HepG2 (cell line): ENCODE data around the gene RTCA.

Experiments used
- TAF1 ChIP-seq: sonication (generic); formaldehyde crosslinking; IDR thresholded peaks from 2 replicates; pipeline ENCODE4 v1.4.0; 2020; ENCODE audit warnings: missing genetic modification reagents
- XRCC5 ChIP-seq: fragments of 200-400 bp; formaldehyde crosslinking; optimal IDR thresholded peaks from 2 replicates; pipeline ENCODE3; 2017; ENCODE audit warnings: mild to moderate bottlenecking, low read length
- YY1 ChIP-seq: IDR thresholded peaks from 2 replicates; pipeline ENCODE4 v1.6.1; 2011; ENCODE audit warnings: low read length, low read depth, moderate library complexity, mild to moderate bottlenecking; ENCODE audit not compliant: insufficient read depth, insufficient replicate concordance
- TF ChIP-seq, protein P1 (sequence below): sonication (generic); formaldehyde crosslinking; conservative IDR thresholded peaks from 2 replicates; pipeline ENCODE4 v1.8.0; 2022; ENCODE audit warnings: low read depth, missing genetic modification reagents
- TF ChIP-seq, protein P2 (sequence below), 2 experiments: sonication (generic) in 1 of 2; formaldehyde crosslinking in 1 of 2; IDR thresholded peaks; 2 replicates each; pipeline versions ENCODE4 v1.4.0 to v1.6.1; 2018 to 2020; ENCODE audit warnings: missing genetic modification reagents in 2 of 2, borderline replicate concordance in 1 of 2, low read depth in 1 of 2, mild to moderate bottlenecking in 1 of 2, missing biosample characterization in 1 of 2

DNA sequence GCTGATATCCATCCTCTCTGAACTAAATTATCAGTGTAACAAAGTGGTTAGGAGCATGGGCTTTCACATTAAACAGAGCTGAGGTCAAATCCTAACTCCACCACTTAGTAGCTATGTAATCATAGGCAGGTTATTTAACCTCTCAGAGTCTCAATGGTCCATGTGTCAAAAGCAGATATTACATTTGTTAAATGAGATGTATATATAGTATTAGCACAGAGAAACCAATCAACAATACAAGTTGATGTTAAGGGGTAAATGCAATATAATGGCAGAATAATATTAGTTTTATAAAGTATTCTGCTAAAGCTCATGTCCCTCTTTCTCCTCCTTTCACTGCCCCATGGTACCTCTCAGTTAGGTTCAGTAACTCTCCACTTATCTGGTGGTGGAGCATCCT lies 43.6 kb upstream of the RTCA start:
- TF ChIP-seq, protein P1, sequence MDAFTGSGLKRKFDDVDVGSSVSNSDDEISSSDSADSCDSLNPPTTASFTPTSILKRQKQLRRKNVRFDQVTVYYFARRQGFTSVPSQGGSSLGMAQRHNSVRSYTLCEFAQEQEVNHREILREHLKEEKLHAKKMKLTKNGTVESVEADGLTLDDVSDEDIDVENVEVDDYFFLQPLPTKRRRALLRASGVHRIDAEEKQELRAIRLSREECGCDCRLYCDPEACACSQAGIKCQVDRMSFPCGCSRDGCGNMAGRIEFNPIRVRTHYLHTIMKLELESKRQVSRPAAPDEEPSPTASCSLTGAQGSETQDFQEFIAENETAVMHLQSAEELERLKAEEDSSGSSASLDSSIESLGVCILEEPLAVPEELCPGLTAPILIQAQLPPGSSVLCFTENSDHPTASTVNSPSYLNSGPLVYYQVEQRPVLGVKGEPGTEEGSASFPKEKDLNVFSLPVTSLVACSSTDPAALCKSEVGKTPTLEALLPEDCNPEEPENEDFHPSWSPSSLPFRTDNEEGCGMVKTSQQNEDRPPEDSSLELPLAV, result no peak
- TF ChIP-seq YY1, result no peak
- TF ChIP-seq, protein P2, sequence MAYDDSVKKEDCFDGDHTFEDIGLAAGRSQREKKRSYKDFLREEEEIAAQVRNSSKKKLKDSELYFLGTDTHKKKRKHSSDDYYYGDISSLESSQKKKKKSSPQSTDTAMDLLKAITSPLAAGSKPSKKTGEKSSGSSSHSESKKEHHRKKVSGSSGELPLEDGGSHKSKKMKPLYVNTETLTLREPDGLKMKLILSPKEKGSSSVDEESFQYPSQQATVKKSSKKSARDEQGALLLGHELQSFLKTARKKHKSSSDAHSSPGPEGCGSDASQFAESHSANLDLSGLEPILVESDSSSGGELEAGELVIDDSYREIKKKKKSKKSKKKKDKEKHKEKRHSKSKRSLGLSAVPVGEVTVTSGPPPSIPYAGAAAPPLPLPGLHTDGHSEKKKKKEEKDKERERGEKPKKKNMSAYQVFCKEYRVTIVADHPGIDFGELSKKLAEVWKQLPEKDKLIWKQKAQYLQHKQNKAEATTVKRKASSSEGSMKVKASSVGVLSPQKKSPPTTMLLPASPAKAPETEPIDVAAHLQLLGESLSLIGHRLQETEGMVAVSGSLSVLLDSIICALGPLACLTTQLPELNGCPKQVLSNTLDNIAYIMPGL (CRISPR knock-in tag; IDR thresholded peaks at IDR 0.05; ENCODE audit: borderline replicate concordance in 1 of 2, low read depth in 1 of 2), result no peak
- TF ChIP-seq TAF1 (CRISPR knock-in tag), result no peak
- no peak for TF ChIP-seq XRCC5
